ENCODE measurements around the gene JAZF1. TPM values are rescaled to one million over a fixed set of nuclear protein-coding genes. Genes with fewer than 3 reads are reported as not detected.

Gene JAZF1
- total and polyA plus RNA-seq, 2 experiments from 2014 or later: 9.8 to 12.3 TPM

GRCh38 chr7:27906385-27907091 lies 274.1 kb downstream of the JAZF1 start:
- Histone ChIP-seq H3K27ac (no peak overlapping the region), H3K9me3 (ENCODE audit: low read depth) (no peaks in the 10 kb centered on the region), H3K27me3 (no peaks in the 10 kb centered on the region), H3K36me3 (no peaks in the 10 kb centered on the region), H3K4me3 (no peak overlapping the region), H3K4me1 (ENCODE audit: low read depth) (no peaks in the 10 kb centered on the region)
- DNase-seq (ENCODE audit: low read depth in 1 of 2, low spot score in 1 of 2): no peak
- no peak for TF ChIP-seq CTCF (IDR thresholded peaks at IDR 0.05; ENCODE audit: low read depth, low read length)

GRCh38 chr7:27905951-27906350 lies 274.6 kb downstream of the JAZF1 start:
- DNase-seq (ENCODE audit: low read depth in 1 of 2, low spot score in 1 of 2): no peak
- no peaks in the 10 kb centered on the region for H3K4me1 ChIP-seq (ENCODE audit: low read depth)
- no peak overlapping the region for H3K4me3 ChIP-seq
- no peak overlapping the region for H3K27ac ChIP-seq
- H3K9me3 ChIP-seq (ENCODE audit: low read depth): no peaks in the 10 kb centered on the region
- H3K36me3 ChIP-seq: no peaks in the 10 kb centered on the region
- no peaks in the 10 kb centered on the region for H3K27me3 ChIP-seq
- TF ChIP-seq CTCF (IDR thresholded peaks at IDR 0.05; ENCODE audit: low read depth, low read length): no peak

- DNase-seq (ENCODE audit: low read depth in 1 of 2, low spot score in 1 of 2): peak; percentile 6 to 54
- Histone ChIP-seq H3K4me3 (no peak overlapping the region), H3K27ac (no peak overlapping the region), H3K4me1 (ENCODE audit: low read depth) (peaks cover 7% of the 10 kb centered on the region), H3K9me3 (ENCODE audit: low read depth) (no peaks in the 10 kb centered on the region), H3K36me3 (no peaks in the 10 kb centered on the region), H3K27me3 (no peaks in the 10 kb centered on the region)
- TF ChIP-seq CTCF (IDR thresholded peaks at IDR 0.05; ENCODE audit: low read depth, low read length): no peak
Measured at GRCh38 chr7:27901028-27901760, 279.4 kb downstream of the JAZF1 start.

- no peak for TF ChIP-seq CTCF (IDR thresholded peaks at IDR 0.05; ENCODE audit: low read depth, low read length)
- peaks cover 7% of the 10 kb centered on the region for H3K4me1 ChIP-seq (ENCODE audit: low read depth)
- no peaks in the 10 kb centered on the region for H3K27me3 ChIP-seq
- H3K4me3 ChIP-seq: no peak overlapping the region
- no peak overlapping the region for H3K27ac ChIP-seq
- no peaks in the 10 kb centered on the region for H3K36me3 ChIP-seq
- no peak for DNase-seq (ENCODE audit: low read depth in 1 of 2, low spot score in 1 of 2)
- H3K9me3 ChIP-seq (ENCODE audit: low read depth): no peaks in the 10 kb centered on the region
Measured at GRCh38 chr7:27900006-27900405, 280.6 kb downstream of the JAZF1 start.

GRCh38 chr7:27899601-27900000 lies 281.0 kb downstream of the JAZF1 start:
- H3K4me1 ChIP-seq (ENCODE audit: low read depth): peaks cover 7% of the 10 kb centered on the region
- H3K9me3 ChIP-seq (ENCODE audit: low read depth): no peaks in the 10 kb centered on the region
- no peak for DNase-seq (ENCODE audit: low read depth in 1 of 2, low spot score in 1 of 2)
- TF ChIP-seq CTCF (IDR thresholded peaks at IDR 0.05; ENCODE audit: low read depth, low read length): no peak
- H3K36me3 ChIP-seq: no peaks in the 10 kb centered on the region
- no peak overlapping the region for H3K4me3 ChIP-seq
- no peak overlapping the region for H3K27ac ChIP-seq
- H3K27me3 ChIP-seq: no peaks in the 10 kb centered on the region

Data from cardiac muscle cell (in vitro differentiated cells and primary cell).